ENCODE results near the gene KRT71. TPM values are rescaled to one million over a fixed set of nuclear protein-coding genes. Genes with fewer than 3 reads are reported as not detected.

KRT71 gene
- total RNA-seq, 1 donor from 2014 or later: not detected

GRCh38 chr12:52522346-52523011 lies 30.5 kb downstream of the KRT71 start:
- Mint-ChIP-seq H3K36me3 (ENCODE audit: low read depth) (no peaks in the 10 kb centered on the region), H3K27me3 (ENCODE audit: low read depth) (peaks cover 12% of the 10 kb centered on the region), H3K4me3 (no peak overlapping the region), H3K4me1 (no peaks in the 10 kb centered on the region), H3K9me3 (no peaks in the 10 kb centered on the region), H3K27ac (ENCODE audit: unreplicated experiment) (no peak overlapping the region)
- TF ChIP-seq, protein P1, sequence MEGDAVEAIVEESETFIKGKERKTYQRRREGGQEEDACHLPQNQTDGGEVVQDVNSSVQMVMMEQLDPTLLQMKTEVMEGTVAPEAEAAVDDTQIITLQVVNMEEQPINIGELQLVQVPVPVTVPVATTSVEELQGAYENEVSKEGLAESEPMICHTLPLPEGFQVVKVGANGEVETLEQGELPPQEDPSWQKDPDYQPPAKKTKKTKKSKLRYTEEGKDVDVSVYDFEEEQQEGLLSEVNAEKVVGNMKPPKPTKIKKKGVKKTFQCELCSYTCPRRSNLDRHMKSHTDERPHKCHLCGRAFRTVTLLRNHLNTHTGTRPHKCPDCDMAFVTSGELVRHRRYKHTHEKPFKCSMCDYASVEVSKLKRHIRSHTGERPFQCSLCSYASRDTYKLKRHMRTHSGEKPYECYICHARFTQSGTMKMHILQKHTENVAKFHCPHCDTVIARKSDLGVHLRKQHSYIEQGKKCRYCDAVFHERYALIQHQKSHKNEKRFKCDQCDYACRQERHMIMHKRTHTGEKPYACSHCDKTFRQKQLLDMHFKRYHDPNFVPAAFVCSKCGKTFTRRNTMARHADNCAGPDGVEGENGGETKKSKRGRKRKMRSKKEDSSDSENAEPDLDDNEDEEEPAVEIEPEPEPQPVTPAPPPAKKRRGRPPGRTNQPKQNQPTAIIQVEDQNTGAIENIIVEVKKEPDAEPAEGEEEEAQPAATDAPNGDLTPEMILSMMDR (conservative IDR thresholded peaks at IDR 0.05): no peak
- DNase-seq (ENCODE audit: low read depth, low spot score): no peak

DNA sequence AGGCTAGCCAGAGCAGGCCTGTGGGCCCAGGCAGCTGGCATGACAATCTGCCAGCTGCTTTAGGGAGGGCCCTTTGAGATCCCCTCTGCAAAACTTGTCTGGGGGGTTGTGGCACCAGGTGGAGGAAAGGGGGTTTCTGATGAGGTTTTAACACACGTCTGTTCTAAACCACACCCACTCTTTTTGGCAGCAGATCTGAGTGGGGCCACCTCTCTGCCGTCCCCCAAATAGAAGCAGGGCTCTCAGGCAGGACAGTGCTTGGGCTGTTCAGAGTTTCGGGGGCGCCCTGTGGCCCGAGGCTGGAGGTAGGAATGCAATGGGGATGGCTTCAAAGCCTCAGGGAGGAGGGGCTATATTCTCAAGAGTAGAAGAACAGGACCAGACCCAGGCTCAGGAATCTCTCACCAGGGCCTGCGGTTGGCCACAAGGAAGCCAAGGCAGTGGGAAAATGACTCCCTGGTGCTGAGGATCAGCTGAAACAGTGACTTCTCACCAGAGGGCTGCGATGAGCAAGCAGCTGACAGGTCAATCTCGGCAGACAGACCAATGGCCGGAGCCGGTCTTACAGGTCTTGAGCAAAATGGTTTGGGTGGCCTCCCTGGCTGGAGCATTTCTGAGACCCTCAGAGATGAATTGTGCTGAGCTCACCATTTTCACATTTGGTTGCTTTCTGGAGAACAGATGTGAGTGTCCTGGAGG lies 31.2 kb downstream of the KRT71 start:
- TF ChIP-seq, protein P1 (conservative IDR thresholded peaks at IDR 0.05): no peak
- no peak for DNase-seq (ENCODE audit: low read depth, low spot score)
- no peaks in the 10 kb centered on the region for H3K36me3 Mint-ChIP-seq (ENCODE audit: low read depth)
- H3K4me1 Mint-ChIP-seq: no peaks in the 10 kb centered on the region
- no peak overlapping the region for H3K4me3 Mint-ChIP-seq
- H3K9me3 Mint-ChIP-seq: no peaks in the 10 kb centered on the region
- peaks cover 12% of the 10 kb centered on the region for H3K27me3 Mint-ChIP-seq (ENCODE audit: low read depth)
- H3K27ac Mint-ChIP-seq (ENCODE audit: unreplicated experiment): no peak overlapping the region

DNA sequence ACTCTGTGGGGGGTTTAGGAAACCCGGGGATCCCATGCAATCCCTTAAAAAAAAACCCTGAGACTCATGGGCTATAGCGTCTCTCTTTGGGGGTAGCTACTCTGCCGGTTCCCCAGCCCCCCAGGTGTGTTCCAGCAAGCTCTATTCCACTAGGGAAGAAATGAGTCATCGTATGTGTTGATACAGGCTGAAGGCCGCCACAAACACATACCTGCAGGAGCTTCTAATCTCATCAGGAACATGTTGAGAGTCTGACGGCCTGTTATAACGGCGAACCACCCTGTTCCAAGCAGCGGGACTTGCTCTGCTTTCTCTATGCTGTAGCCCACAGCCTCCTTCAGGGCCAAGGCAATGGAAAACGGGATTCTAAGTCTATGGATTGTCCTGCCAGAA lies 31.8 kb downstream of the KRT71 start:
- H3K4me3 Mint-ChIP-seq: no peak overlapping the region
- peaks cover 12% of the 10 kb centered on the region for H3K27me3 Mint-ChIP-seq (ENCODE audit: low read depth)
- no peaks in the 10 kb centered on the region for H3K9me3 Mint-ChIP-seq
- no peak overlapping the region for H3K27ac Mint-ChIP-seq (ENCODE audit: unreplicated experiment)
- TF ChIP-seq, protein P1 (conservative IDR thresholded peaks at IDR 0.05): no peak
- no peak for DNase-seq (ENCODE audit: low read depth, low spot score)
- H3K4me1 Mint-ChIP-seq: no peaks in the 10 kb centered on the region
- no peaks in the 10 kb centered on the region for H3K36me3 Mint-ChIP-seq (ENCODE audit: low read depth)

- H3K27ac Mint-ChIP-seq (ENCODE audit: unreplicated experiment): no peak within 1 kb of the TSS
- no peak for DNase-seq (ENCODE audit: low read depth, low spot score)
Measured at GRCh38 chr12:52519826-52520662, 32.9 kb downstream of the KRT71 start, which contains the start of gene KRT5. Gene KRT5, minus strand, starts transcription at chr12:52520394. Its CDS starts 98 bp downstream, at chr12:52520296.

GRCh38 chr12:52519387-52519703 lies 33.6 kb downstream of the KRT71 start:
- H3K27me3 Mint-ChIP-seq (ENCODE audit: low read depth): peaks cover 12% of the 10 kb centered on the region
- no peak overlapping the region for H3K4me3 Mint-ChIP-seq
- H3K27ac Mint-ChIP-seq (ENCODE audit: unreplicated experiment): no peak overlapping the region
- DNase-seq (ENCODE audit: low read depth, low spot score): no peak
- TF ChIP-seq, protein P1 (conservative IDR thresholded peaks at IDR 0.05): no peak
- no peaks in the 10 kb centered on the region for H3K36me3 Mint-ChIP-seq (ENCODE audit: low read depth)
- no peaks in the 10 kb centered on the region for H3K9me3 Mint-ChIP-seq
- H3K4me1 Mint-ChIP-seq: no peaks in the 10 kb centered on the region

More at GRCh38 chr12:52519826-52520662, 32.9 kb downstream of the KRT71 start, which contains the start of gene KRT5:
- Mint-ChIP-seq H3K27me3 (ENCODE audit: low read depth) (peaks cover 12% of the 10 kb centered on the region), H3K4me1 (no peaks in the 10 kb centered on the region), H3K9me3 (no peaks in the 10 kb centered on the region), H3K36me3 (ENCODE audit: low read depth) (no peaks in the 10 kb centered on the region), H3K4me3 (no peak within 1 kb of the TSS)
- TF ChIP-seq, protein P1 (conservative IDR thresholded peaks at IDR 0.05): no peak

All from neural crest cell (in vitro differentiated cells).